WTC11 (cell line): Measurements from ENCODE around the gene KEAP1.

ENCODE experiments used
- ARID4B ChIP-seq: sonication (generic); formaldehyde crosslinking; IDR thresholded peaks from 2 replicates; pipeline ENCODE4 v1.8.0; 2023; ENCODE audit warnings: missing genetic modification reagents, mild to moderate bottlenecking, borderline replicate concordance
- ATF3 ChIP-seq: sonication (generic); formaldehyde crosslinking; conservative IDR thresholded peaks from 2 replicates; pipeline ENCODE4 v1.8.1; 2022; ENCODE audit warnings: mild to moderate bottlenecking, missing genetic modification reagents
- CTCF ChIP-seq: fragments of 200-600 bp; IDR thresholded peaks from 2 replicates; pipeline ENCODE4 v1.8.0; 2022; ENCODE audit warnings: antibody characterized with exemption
- E2F4 ChIP-seq: sonication (generic); formaldehyde crosslinking; IDR thresholded peaks from 2 replicates; pipeline ENCODE4 v1.8.1; 2022; ENCODE audit warnings: low read depth, mild to moderate bottlenecking, moderate library complexity, missing genetic modification reagents, borderline replicate concordance
- GABPB1 ChIP-seq: sonication (generic); formaldehyde crosslinking; IDR thresholded peaks from 2 replicates; pipeline ENCODE4 v1.8.1; 2023; ENCODE audit warnings: mild to moderate bottlenecking, missing genetic modification reagents
- NR2C2 ChIP-seq: sonication (generic); formaldehyde crosslinking; IDR thresholded peaks from 2 replicates; pipeline ENCODE4 v1.8.0; 2022; ENCODE audit warnings: mild to moderate bottlenecking, missing genetic modification reagents
- USF1 ChIP-seq: sonication (generic); formaldehyde crosslinking; IDR thresholded peaks from 2 replicates; pipeline ENCODE4 v1.8.0; 2022; ENCODE audit warnings: mild to moderate bottlenecking, missing genetic modification reagents
- ZNF281 ChIP-seq: sonication (generic); formaldehyde crosslinking; IDR thresholded peaks from 2 replicates; pipeline ENCODE4 v1.8.0; 2023; ENCODE audit warnings: mild to moderate bottlenecking, missing genetic modification reagents

- no peak for TF ChIP-seq CTCF
- no peak for TF ChIP-seq ATF3
- TF ChIP-seq ZNF281 (CRISPR knock-in tag): no peak
- no peak for TF ChIP-seq USF1 (CRISPR knock-in tag)
- TF ChIP-seq E2F4 (CRISPR knock-in tag): no peak
- TF ChIP-seq ARID4B: no peak
- TF ChIP-seq GABPB1: no peak
- no peak for TF ChIP-seq NR2C2
Measured at GRCh38 chr19:10546817-10547216, 43.7 kb upstream of the KEAP1 start.
